HG03103 (cell line): ENCODE measurements around the gene KRTAP10-1.
"Not testable (repeated sequence)": the region's sequence is repeated elsewhere in the genome, so short reads cannot be mapped to it uniquely, and the experiment has no call there.

Experiments
- ATAC-seq: cut with Tn5 transposase; IDR thresholded peaks from one replicate; pipeline ENCODE4 v1.9.1; 2021; ENCODE audit warnings: low read depth; ENCODE audit not compliant: unreplicated experiment

Gene KRTAP10-1

DNA sequence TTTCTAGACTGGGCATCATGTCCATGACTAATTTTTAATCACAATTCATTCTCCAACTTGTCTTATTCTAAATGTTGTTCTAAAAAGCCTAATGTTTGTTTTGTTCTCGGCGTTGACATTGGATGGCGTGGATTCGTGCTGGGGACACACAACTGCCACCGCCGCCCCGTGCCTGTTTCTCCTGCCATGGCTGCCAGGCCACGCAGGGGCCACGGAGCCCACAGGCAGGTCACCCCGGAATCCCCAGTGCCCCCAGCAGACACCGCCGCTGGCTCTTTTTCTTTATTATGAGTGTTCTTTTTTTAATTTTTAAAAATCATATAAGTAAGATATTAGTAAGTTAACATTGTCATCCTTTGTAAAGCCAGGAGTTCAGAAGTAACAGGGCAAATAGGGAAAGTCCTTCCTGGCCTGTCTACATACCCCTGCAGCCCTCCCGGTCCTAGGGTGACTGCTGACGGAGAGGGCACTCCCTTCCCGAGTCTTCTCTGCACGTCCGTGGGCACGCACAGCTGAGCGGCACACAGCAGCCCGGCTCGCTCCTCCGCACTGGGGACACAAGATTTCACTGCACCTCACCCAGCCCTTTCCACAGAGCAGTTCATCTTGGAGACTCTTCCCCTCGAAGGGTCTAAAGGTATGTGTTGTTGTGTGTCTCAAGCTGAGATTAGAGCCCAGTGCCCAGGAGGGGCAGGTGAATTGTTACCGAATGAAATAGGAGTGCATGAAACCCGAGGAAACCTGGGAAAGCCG is 32.1 kb downstream of the KRTAP10-1 start:
- ATAC-seq: no peak

GRCh38 chr21:44506279-44507255 is 33.4 kb downstream of the KRTAP10-1 start:
- no peak for ATAC-seq

GRCh38 chr21:44505673-44506278 is 34.2 kb downstream of the KRTAP10-1 start:
- no peak for ATAC-seq

DNA sequence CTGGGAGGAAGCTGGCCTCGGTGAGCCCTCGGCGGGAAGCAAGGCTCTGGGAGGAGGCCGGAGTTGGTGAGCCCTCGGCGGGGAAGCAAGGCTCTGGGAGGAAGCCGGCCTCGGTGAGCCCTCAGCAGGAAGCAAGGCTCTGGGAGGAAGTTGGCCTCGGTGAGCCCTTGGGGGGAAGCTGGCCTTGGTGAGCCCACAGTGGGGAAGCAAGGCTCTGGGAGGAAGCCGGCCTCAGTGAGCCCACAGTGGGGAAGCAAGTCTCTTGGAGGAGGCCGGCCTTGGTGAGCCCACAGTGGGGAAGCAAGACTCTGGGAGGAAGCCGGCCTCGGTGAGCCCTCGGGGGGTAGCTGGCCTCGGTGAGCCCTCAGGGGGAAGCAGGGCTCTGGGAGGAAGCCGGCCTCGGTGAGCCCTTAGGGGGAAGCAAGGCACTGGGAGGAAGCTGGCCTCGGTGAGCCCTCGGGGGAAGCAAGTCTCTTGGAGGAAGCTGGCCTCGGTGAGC is 36.0 kb downstream of the KRTAP10-1 start:
- ATAC-seq: no peak

DNA sequence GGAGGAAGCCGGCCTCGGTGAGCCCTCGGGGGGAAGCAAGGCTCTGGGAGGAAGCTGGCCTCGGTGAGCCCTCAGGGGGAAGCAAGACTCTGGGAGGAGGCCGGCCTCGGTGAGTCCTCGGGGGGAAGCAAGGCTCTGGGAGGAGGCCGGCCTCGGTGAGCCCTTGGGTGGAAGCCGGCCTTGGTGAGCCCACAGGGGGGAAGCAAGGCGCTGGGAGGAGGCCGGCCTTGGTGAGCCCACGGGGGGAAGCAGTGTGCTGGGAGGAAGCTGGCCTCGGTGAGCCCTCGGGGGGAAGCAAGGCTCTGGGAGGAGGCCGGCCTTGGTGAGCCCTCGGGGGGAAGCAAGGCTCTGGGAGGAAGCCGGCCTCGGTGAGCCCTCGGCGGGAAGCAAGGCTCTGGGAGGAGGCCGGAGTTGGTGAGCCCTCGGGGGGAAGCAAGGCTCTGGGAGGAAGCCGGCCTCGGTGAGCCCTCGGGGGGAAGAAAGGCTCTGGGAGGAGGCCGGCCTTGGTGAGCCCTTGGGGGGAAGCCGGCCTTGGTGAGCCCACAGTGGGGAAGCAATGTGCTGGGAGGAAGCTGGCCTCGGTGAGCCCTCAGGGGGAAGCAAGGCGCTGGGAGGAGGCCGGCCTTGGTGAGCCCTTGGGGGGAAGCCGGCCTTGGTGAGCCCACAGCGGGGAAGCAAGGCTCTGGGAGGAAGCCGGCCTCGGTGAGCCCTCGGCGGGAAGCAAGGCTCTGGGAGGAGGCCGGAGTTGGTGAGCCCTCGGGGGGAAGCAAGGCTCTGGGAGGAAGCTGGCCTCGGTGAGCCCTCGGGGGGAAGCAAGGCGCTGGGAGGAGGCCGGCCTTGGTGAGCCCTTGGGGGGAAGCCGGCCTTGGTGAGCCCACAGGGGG is 36.7 kb downstream of the KRTAP10-1 start:
- ATAC-seq: not testable (repeated sequence)

DNA sequence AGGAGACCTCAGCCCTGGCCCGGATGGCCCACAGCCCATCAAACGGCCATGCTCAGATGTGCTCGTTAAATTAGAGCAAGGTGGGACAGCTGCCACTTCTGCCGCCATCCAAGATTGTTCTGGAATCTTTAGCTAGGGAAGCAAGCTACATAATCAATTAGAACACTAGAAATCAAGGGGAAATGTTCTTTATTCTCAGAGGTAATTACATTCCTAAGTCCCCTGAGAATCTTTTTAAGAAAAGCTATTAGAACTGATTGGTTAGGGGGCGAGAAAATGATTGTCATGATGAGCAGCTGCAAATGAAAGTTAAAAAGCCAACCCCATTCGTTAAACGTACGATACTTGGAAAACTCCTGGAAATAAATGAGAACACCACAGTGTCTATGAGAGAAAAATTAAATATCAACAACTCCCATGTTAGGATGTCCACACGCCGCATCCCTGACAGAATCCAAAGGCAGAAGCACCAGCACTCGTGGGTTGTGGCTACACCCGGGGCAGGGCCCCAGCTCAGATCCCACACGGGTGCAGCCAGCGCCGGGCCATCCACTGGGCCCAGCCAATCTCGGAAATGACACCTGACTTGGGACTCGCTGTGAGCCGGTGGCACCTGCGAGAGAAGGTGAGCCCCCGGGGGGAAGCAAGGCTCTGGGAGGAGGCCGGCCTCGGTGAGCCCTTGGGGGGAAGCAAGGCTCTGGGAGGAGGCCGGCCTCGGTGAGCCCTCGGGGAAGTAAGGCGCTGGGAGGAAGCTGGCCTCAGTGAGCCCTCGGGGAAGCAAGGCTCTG is 37.6 kb downstream of the KRTAP10-1 start:
- no peak for ATAC-seq

- ATAC-seq: no peak
Measured at GRCh38 chr21:44500111-44500510, 39.9 kb downstream of the KRTAP10-1 start.

DNA sequence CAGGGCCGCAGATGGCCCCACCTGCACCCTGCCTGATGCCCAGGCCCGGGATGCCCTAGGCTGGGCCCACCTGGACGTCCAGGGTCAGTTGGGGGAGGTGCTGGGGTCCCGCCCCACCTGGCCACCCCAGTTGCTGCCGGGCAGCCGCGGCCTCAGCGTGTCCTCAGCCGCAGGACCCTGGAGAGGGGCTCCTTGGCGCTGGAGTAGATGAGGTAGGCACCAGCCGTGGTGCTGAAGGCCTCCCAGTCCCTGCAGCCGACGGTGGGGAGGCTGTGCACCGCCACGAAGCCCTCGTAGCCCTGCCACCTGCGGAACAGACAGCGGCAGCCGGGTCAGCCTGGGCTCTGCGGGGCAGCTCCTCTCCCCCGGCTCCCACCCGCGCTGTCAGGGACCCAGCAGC is 40.4 kb downstream of the KRTAP10-1 start:
- no peak for ATAC-seq

DNA sequence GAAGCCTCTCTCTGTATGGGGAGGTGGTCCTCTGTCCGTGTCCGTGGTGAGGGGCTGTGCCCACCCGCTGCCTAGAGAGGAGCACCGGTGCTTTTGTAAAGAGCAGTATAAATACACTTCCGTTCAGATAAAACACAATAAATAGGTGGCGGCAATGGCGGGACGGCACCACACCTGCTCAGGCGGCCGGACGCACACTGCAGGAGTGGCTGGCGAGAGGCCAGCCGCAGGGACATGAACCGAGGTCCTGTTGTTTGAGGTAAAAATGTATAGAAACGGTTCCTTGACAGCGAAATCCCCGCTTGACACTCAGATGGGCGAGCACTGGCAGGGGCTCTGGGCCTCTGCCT is 40.8 kb downstream of the KRTAP10-1 start:
- ATAC-seq: no peak

DNA sequence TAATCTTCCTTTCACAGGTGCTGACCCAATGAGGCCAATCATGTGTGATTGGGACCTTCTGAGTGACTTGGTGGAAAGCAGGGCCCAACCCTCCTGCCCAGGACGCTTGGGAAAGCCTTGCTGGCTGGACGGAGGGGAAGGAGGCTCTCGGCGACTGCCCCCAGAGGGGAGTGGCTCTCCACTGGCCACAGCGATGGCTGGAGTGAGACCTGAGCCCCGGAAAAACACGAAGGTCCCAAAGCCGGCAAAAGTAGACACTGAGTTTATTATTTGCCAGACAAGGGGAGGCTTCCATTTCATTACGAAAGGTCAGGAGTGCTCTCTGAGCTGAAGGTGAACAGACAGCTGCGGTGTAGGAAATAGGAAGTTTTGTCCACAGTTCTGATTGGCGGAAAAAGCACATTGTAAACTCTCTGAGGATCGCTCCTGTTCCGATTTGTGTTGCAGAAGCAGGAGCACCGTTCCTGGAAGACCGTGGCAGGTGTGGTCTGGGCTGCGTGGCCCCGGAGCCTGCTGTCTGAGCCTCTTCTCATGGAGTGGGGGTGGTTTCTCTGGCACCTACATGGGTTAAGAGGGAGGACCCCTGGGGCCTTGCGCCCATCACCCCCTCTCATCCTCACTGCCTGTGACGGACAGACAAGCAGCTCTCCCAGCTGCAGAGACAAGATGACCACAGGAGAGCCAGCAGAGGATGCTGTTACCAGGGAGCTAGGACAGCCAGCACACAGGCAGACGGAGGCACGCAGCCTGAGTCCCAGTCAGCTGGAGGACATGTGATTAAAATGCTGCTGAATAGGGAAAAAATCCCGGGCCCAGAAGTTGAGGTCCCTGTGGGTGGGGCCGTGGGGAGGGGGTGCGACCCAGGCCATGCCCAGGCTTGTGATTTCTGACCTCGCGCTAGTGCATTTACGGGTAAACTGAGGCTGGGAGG is 41.5 kb downstream of the KRTAP10-1 start:
- no peak for ATAC-seq

- no peak for ATAC-seq
Measured at GRCh38 chr21:44497703-44498126, 42.3 kb downstream of the KRTAP10-1 start.

- no peak for ATAC-seq
Measured at GRCh38 chr21:44496564-44497550, 43.1 kb downstream of the KRTAP10-1 start.

GRCh38 chr21:44495611-44496563 is 44.1 kb downstream of the KRTAP10-1 start:
- no peak for ATAC-seq

DNA sequence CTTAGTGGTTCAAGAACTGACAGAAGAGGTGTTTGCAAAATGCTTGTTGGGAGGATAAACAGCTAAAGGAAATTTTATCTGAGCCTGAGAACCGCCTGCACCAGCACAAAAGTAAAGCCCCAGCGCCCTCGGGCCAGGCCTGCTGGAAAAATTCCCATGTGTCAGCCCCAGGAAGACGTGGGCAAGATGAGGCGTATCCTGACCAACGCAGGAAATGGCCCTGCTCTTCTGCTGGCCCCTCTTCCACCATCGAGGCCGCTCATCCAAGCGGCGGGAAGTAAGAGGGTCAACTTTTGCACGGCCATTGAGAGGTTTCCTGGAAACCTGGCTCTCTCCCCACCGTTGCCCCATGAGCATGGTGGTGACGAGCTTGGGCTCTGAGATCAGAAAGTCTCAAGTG is 45.0 kb downstream of the KRTAP10-1 start:
- no peak for ATAC-seq

DNA sequence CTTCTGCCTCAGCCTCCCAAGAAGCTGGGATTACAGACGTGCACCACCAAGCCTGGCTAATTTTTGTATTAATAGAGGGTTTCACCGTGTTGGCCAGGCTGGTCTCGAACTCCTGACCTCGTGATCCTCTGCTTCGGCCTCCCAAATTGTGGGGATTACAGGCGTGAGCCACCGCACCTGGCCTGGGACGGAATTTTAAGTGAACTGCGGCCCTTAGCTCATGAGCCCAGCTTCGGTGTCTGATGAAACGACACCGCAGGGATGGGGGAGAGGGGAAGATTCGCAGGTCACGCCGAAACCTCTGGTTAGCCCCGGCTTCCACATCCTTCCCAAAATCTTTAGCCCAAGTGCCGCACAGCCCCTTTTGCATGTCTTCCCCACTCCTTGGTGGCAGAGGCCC is 45.6 kb downstream of the KRTAP10-1 start:
- ATAC-seq: no peak
